ENCODE results near the gene CARNS1. TPM values are rescaled to one million over a fixed set of nuclear protein-coding genes. Genes with fewer than 3 reads are reported as not detected.

CARNS1 gene
- total and polyA plus RNA-seq, 2 of the 8 experiments (the other 6 are each of a cell fraction or from before 2014, with no cell fraction given) = 0.82 to 1.1 TPM

GRCh38 chr11:67393437-67393836 lies 22.0 kb upstream of the CARNS1 start:
- H3K9ac ChIP-seq (replicated peaks in 1 of 4; ENCODE audit: extremely low read depth in 1 of 4, low read depth in 3 of 4, low read length in 3 of 4) = no peak overlapping the region
- POLR2A ChIA-PET (ENCODE audit: partially characterized antibody) = interaction anchor here (1.0 to 3.3 kb wide), 6 partner anchors 8 to 48 kb away, joined by 3 to 31 read pairs (median 5); partner anchors contain the start of genes PPP1CA and PTPRCAP
- CTCF ChIA-PET (ENCODE audit: partially characterized antibody) = interaction anchor here (7.0 to 34.8 kb wide), 2 partner anchors 13 to 35 kb away, joined by 52 to 1305 read pairs; partner anchors contain the start of gene POLD4
- TF ChIP-seq RAD21 (IDR thresholded peaks at IDR 0.05 in 1 of 2, conservative IDR thresholded peaks at IDR 0.05 in 1 of 2; ENCODE audit: low read depth in 2 of 2, low read length in 2 of 2) (no peak), FOSL1 (IDR thresholded peaks at IDR 0.05; ENCODE audit: insufficient read depth, low read depth, low read length) (no peak), KDM5A (IDR thresholded peaks at IDR 0.05; ENCODE audit: low read length) (no peak), SUZ12 (IDR thresholded peaks at IDR 0.05; ENCODE audit: low read length) (no peak), KDM1A (IDR thresholded peaks at IDR 0.05; ENCODE audit: borderline replicate concordance, low read length) (no peak), CREB1 (IDR thresholded peaks at IDR 0.05) (no peak), POU5F1 (IDR thresholded peaks at IDR 0.05; ENCODE audit: low read depth, low read length) (no peak)

More at GRCh38 chr11:67393437-67393836, 22.0 kb upstream of the CARNS1 start:
- Histone ChIP-seq H2AK5ac (ENCODE audit: low read depth, low read length) (no peak overlapping the region), H4K91ac (replicated peaks; ENCODE audit: insufficient read length, low read length) (no peak overlapping the region), H2AFZ (ENCODE audit: low read length) (no peak overlapping the region), H3K18ac (ENCODE audit: extremely low read depth, low read length) (no peak overlapping the region), H2BK12ac (ENCODE audit: low read depth, low read length) (no peak overlapping the region), H3K27me3 (replicated peaks in 1 of 4; ENCODE audit: control insufficient read depth in 3 of 4, extremely low read depth in 1 of 4, insufficient read depth in 3 of 4, low read length in 3 of 4) (no peaks in the 10 kb centered on the region), H4K20me1 (replicated peaks in 1 of 2; ENCODE audit: control insufficient read depth in 1 of 2, insufficient read depth in 2 of 2, low read length in 2 of 2) (peaks cover 0 to 5% of the 10 kb centered on the region in 2 experiments), H3K56ac (replicated peaks; ENCODE audit: insufficient read length, low read depth, low read length) (no peak overlapping the region), H2BK120ac (replicated peaks; ENCODE audit: low read depth, low read length) (no peak overlapping the region), H2BK20ac (ENCODE audit: low read length) (no peak overlapping the region), H3K14ac (ENCODE audit: insufficient read length) (no peak overlapping the region), H3K23ac (ENCODE audit: insufficient read length) (no peak overlapping the region), H4K5ac (ENCODE audit: insufficient read length, low read depth, low read length) (no peak overlapping the region), H3K4ac (replicated peaks; ENCODE audit: insufficient read length, low read depth, low read length) (no peak overlapping the region), H3K79me1 (ENCODE audit: low read depth, low read length) (0 out of 2 replicates have a peak, but pooled peaks cover 2% of the 10 kb centered on the region), H2BK15ac (ENCODE audit: low read length) (no peak overlapping the region), H3K4me3 (ENCODE audit: extremely low read depth in 1 of 4, insufficient read depth in 2 of 4, low read depth in 3 of 4, low read length in 4 of 4) (no peak overlapping the region), H3K79me2 (ENCODE audit: control insufficient read depth in 1 of 2, insufficient read depth in 2 of 2, low read length in 2 of 2) (no peaks in the 10 kb centered on the region), H3K23me2 (ENCODE audit: low read depth, low read length) (peaks cover 13% of the 10 kb centered on the region), H3K27ac (ENCODE audit: low read depth, low read length) (no peak overlapping the region), H3K4me2 (ENCODE audit: insufficient read depth in 1 of 2, low read depth in 2 of 2, low read length in 2 of 2) (no peak overlapping the region; a peak in 1 of 4 replicates), H3K36me3 (ENCODE audit: control insufficient read depth in 2 of 4, insufficient read depth in 4 of 4, low read length in 3 of 4) (peaks cover 2 to 16% (median 9%) of the 10 kb centered on the region in 4 experiments; a peak in 5 of 8 replicates), H4K8ac (ENCODE audit: extremely low read depth, insufficient read depth, low read length) (no peak overlapping the region), H2BK5ac (ENCODE audit: low read depth, low read length) (no peak overlapping the region), H3K4me1 (replicated peaks in 1 of 4; ENCODE audit: control insufficient read depth in 3 of 4, insufficient read depth in 4 of 4, low read length in 3 of 4) (peaks cover 0 to 9% (median 6%) of the 10 kb centered on the region in 4 experiments; a peak in 4 of 7 replicates), H3K9me3 (ENCODE audit: insufficient read depth in 2 of 2, low read depth in 1 of 2, low read length in 1 of 2) (no peaks in the 10 kb centered on the region)
- FAIRE-seq (no peak), DNase-seq (ENCODE audit: low read depth in 1 of 2, low spot score in 2 of 2) (no peak)
- WGBS, 2 experiments (ENCODE audit: extremely low coverage in 1 of 2, insufficient coverage in 1 of 2, insufficient read length in 1 of 2, insufficient replicate concordance in 2 of 2, low coverage in 1 of 2, low lambda C conversion rate in 2 of 2, missing lambda C conversion rate in 1 of 2) = 95% methylated on average over 18 of the region's 18 CpGs; no CpG with 5 or more reads in 1 of the 2 experiments
